Mesenchymal stem cell (in vitro differentiated cells and primary cell): Measurements from ENCODE around the gene TIMP2.

Source experiments
- DNase-seq: peaks from one replicate; pipeline ENCODE4 v3.0.0-alpha.2; 2013
- H2AFZ ChIP-seq: one replicate; pipeline ENCODE4 v1.6.1; 2013; ENCODE audit warnings: low read depth, mild to moderate bottlenecking, control low read depth, inconsistent platforms, low read length, moderate library complexity
- H2AK5ac ChIP-seq: 2 replicates; pipeline ENCODE4 v1.6.1; 2013; ENCODE audit warnings: low read length, moderate library complexity, mild to moderate bottlenecking, inconsistent platforms; ENCODE audit not compliant: severe bottlenecking
- H2BK120ac ChIP-seq: one replicate; pipeline ENCODE4 v1.6.1; 2013; ENCODE audit warnings: low read depth, mild to moderate bottlenecking, inconsistent platforms, low read length, moderate library complexity
- H2BK12ac ChIP-seq, 2 experiments: one replicate each; pipeline ENCODE4 v1.6.1; 2013; ENCODE audit warnings: inconsistent platforms in 2 of 2, low read length in 2 of 2, mild to moderate bottlenecking in 2 of 2, moderate library complexity in 2 of 2, control low read depth in 1 of 2
- H2BK15ac ChIP-seq: one replicate; pipeline ENCODE4 v1.6.1; 2013; ENCODE audit warnings: mild to moderate bottlenecking, low read depth, inconsistent platforms; ENCODE audit not compliant: poor library complexity, severe bottlenecking
- H2BK5ac ChIP-seq: 2 replicates; pipeline ENCODE4 v1.6.1; 2013; ENCODE audit warnings: low read depth, mild to moderate bottlenecking, low read length, control low read depth, inconsistent platforms; ENCODE audit not compliant: poor library complexity, severe bottlenecking
- H3K14ac ChIP-seq, 2 experiments: one replicate each; pipeline ENCODE4 v1.6.1; 2013; ENCODE audit warnings: inconsistent platforms in 2 of 2, low read length in 2 of 2, control low read depth in 1 of 2, mild to moderate bottlenecking in 1 of 2, moderate library complexity in 1 of 2
- H3K18ac ChIP-seq, 2 experiments: one replicate each; pipeline ENCODE4 v1.6.1; 2013; ENCODE audit warnings: inconsistent platforms in 2 of 2, low read length in 2 of 2, control low read depth in 1 of 2, low read depth in 1 of 2, mild to moderate bottlenecking in 1 of 2
- H3K23ac ChIP-seq, 2 experiments: one replicate each; pipeline ENCODE4 v1.6.1; 2013; ENCODE audit warnings: inconsistent platforms in 2 of 2, low read length in 2 of 2, mild to moderate bottlenecking in 2 of 2, moderate library complexity in 2 of 2, control low read depth in 1 of 2
- H3K27ac ChIP-seq: 2 replicates; pipeline ENCODE4 v1.5.1; 2013; ENCODE audit warnings: mild to moderate bottlenecking, moderate library complexity, low read length, control low read depth, inconsistent platforms; ENCODE audit not compliant: poor library complexity, severe bottlenecking
- H3K27me3 ChIP-seq, 2 experiments: 2 replicates each; pipeline versions ENCODE4 v1.6.1 to v1.7.0; 2013; ENCODE audit warnings: low read length in 2 of 2, mild to moderate bottlenecking in 2 of 2, moderate library complexity in 2 of 2, control low read depth in 1 of 2, inconsistent platforms in 1 of 2; ENCODE audit not compliant: control insufficient read depth in 1 of 2, insufficient read depth in 1 of 2
- H3K36me3 ChIP-seq, 2 experiments: 2 replicates each; pipeline versions ENCODE4 v1.6.1 to v1.7.0; 2013; ENCODE audit warnings: low read length in 2 of 2, control low read depth in 1 of 2, inconsistent platforms in 1 of 2, low read depth in 1 of 2, mild to moderate bottlenecking in 1 of 2; ENCODE audit not compliant: insufficient read depth in 2 of 2, control insufficient read depth in 1 of 2
- H3K4ac ChIP-seq, 2 experiments: one replicate each; pipeline ENCODE4 v1.6.1; 2013; ENCODE audit warnings: inconsistent platforms in 2 of 2, low read length in 2 of 2, mild to moderate bottlenecking in 2 of 2, moderate library complexity in 2 of 2, control low read depth in 1 of 2, low read depth in 1 of 2
- H3K4me1 ChIP-seq: 2 replicates; pipeline ENCODE4 v1.6.1; 2013; ENCODE audit warnings: low read depth, low read length, control low read depth; ENCODE audit not compliant: control insufficient read depth, insufficient read depth
- H3K4me2 ChIP-seq: 2 replicates; pipeline ENCODE4 v1.6.1; 2013; ENCODE audit warnings: low read length, mild to moderate bottlenecking, inconsistent platforms; ENCODE audit not compliant: poor library complexity, severe bottlenecking
- H3K4me3 ChIP-seq, 2 experiments: 2 replicates each; pipeline versions ENCODE4 v1.5.1 to v1.7.0; 2013; ENCODE audit warnings: low read length in 2 of 2, mild to moderate bottlenecking in 2 of 2, control low read depth in 1 of 2, low read depth in 1 of 2; ENCODE audit not compliant: insufficient read depth in 1 of 2
- H3K79me1 ChIP-seq: replicated peaks from 2 replicates; pipeline ENCODE4 v1.6.1; 2013; ENCODE audit warnings: mild to moderate bottlenecking, control low read depth, low read length, inconsistent platforms; ENCODE audit not compliant: poor library complexity, severe bottlenecking
- H3K9ac ChIP-seq: 2 replicates; pipeline ENCODE4 v1.7.0; 2013; ENCODE audit warnings: mild to moderate bottlenecking, low read length, moderate library complexity
- H3K9me3 ChIP-seq: 2 replicates; pipeline ENCODE4 v1.7.0; 2013; ENCODE audit warnings: mild to moderate bottlenecking, low read length; ENCODE audit not compliant: control insufficient read depth
- H4K8ac ChIP-seq: one replicate; pipeline ENCODE4 v1.6.1; 2013; ENCODE audit warnings: inconsistent platforms, mild to moderate bottlenecking, low read length, moderate library complexity
- H4K91ac ChIP-seq: one replicate; pipeline ENCODE4 v1.6.1; 2013; ENCODE audit warnings: mild to moderate bottlenecking, low read length, inconsistent platforms
- WGBS: methylation state at CpG from one replicate; pipeline ENCODE4 v1.1.7; 2013; ENCODE audit warnings: mixed read lengths; 5-methylcytosine and 5-hydroxymethylcytosine counted together

The TIMP2 gene

GRCh38 chr17:78840780-78841611, 84.2 kb downstream of the TIMP2 start, which contains the start of gene USP36:
USP36 (minus strand) TSS chr17:78840814; CDS start chr17:78836363, 4,451 bp downstream.
- Histone ChIP-seq H4K8ac (peak within 1 kb of the TSS; percentile 98), H4K91ac (peak within 1 kb of the TSS; percentile 84), H3K23ac (peak within 1 kb of the TSS in 1 of 2 experiments; percentile 90), H3K4me3 (peak within 1 kb of the TSS; percentile 94 to 99), H3K36me3 (peaks cover 12 to 25% of the 10 kb centered on the region in 2 experiments), H3K14ac (peak within 1 kb of the TSS in 1 of 2 experiments; percentile 96), H2BK12ac (peak within 1 kb of the TSS in 1 of 2 experiments; percentile 66), H3K18ac (peak within 1 kb of the TSS; percentile 92), H3K79me1 (peaks cover 9% of the 10 kb centered on the region), H3K4me1 (peaks cover 12% of the 10 kb centered on the region), H2BK15ac (peak within 1 kb of the TSS; percentile 95), H3K4ac (peak within 1 kb of the TSS; percentile 16 to 87), H3K9ac (peak within 1 kb of the TSS; percentile 99), H2AK5ac (peak within 1 kb of the TSS; percentile 16), H3K4me2 (peak within 1 kb of the TSS; percentile 91), H3K27ac (peak within 1 kb of the TSS; percentile 54), H3K27me3 (no peaks in the 10 kb centered on the region), H3K9me3 (no peaks in the 10 kb centered on the region), H2AFZ (peak within 1 kb of the TSS; percentile 87), H2BK5ac (peak within 1 kb of the TSS; percentile 74), H2BK120ac (peak within 1 kb of the TSS; percentile 96)
- 1% methylated on average over 59 of the region's 74 CpGs for WGBS
- DNase-seq: peak; percentile 99

DNA sequence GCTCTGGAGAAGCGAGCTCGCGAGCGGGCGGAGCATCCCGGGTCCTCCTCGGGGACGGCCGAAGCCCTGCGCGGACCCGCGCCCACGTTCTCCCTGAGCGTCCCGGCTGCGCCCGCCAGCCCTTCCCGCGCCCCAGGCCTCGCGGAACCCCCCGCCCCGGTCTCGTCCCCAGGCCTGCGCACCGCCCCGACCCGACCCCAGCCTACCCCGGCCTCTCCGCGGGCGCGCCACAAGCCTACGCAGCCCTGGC, 84.7 kb downstream of the TIMP2 start:
- Histone ChIP-seq H2BK15ac (peak overlapping the region; percentile 95), H3K27me3 (no peaks in the 10 kb centered on the region), H2AFZ (no peak overlapping the region), H3K27ac (no peak overlapping the region), H3K36me3 (peaks cover 17 to 30% of the 10 kb centered on the region in 2 experiments), H3K4ac (peak overlapping the region in 1 of 2 experiments; percentile 84), H3K14ac (peak overlapping the region in 1 of 2 experiments; percentile 96), H3K18ac (peak overlapping the region; percentile 44 to 92), H4K91ac (peak overlapping the region; percentile 84), H2AK5ac (no peak overlapping the region), H4K8ac (no peak overlapping the region), H3K4me2 (peak overlapping the region; percentile 87), H3K4me3 (peak overlapping the region; percentile 94 to 99), H3K9ac (peak overlapping the region; percentile 99), H3K79me1 (peaks cover 15% of the 10 kb centered on the region), H2BK12ac (no peak overlapping the region), H3K23ac (peak overlapping the region in 1 of 2 experiments; percentile 84), H2BK120ac (peak overlapping the region; percentile 96), H2BK5ac (peak overlapping the region; percentile 74), H3K4me1 (peaks cover 12% of the 10 kb centered on the region), H3K9me3 (no peaks in the 10 kb centered on the region)
- no peak for DNase-seq
- 0% methylated on average over 33 of the region's 35 CpGs for WGBS

GRCh38 chr17:78839762-78840529, 85.2 kb downstream of the TIMP2 start:
- H2BK5ac ChIP-seq: peak overlapping the region; percentile 74
- DNase-seq: peak; percentile 84

More at GRCh38 chr17:78839762-78840529, 85.2 kb downstream of the TIMP2 start:
- Histone ChIP-seq H2BK12ac (peak overlapping the region in 1 of 2 experiments; percentile 61), H3K4ac (peak overlapping the region; percentile 16 to 84), H3K14ac (peak overlapping the region in 1 of 2 experiments; percentile 96), H2BK15ac (peak overlapping the region; percentile 32), H3K9me3 (no peaks in the 10 kb centered on the region), H2AK5ac (no peak overlapping the region), H3K79me1 (peaks cover 20% of the 10 kb centered on the region), H2AFZ (peak overlapping the region; percentile 37), H3K4me3 (peak overlapping the region; percentile 94 to 99), H4K8ac (no peak overlapping the region), H4K91ac (peak overlapping the region; percentile 84), H3K23ac (peak overlapping the region in 1 of 2 experiments; percentile 84), H3K27ac (peak overlapping the region; percentile 54), H3K4me1 (peaks cover 12% of the 10 kb centered on the region), H3K9ac (peak overlapping the region; percentile 99), H2BK120ac (peak overlapping the region; percentile 96), H3K27me3 (no peaks in the 10 kb centered on the region), H3K4me2 (peak overlapping the region; percentile 87), H3K36me3 (peaks cover 22 to 35% of the 10 kb centered on the region in 2 experiments), H3K18ac (peak overlapping the region; percentile 44 to 92)
- WGBS: under 1% methylated on average over 68 of the region's 73 CpGs
